H1 (cell line): ENCODE results near the gene NPAT. TPM values are rescaled to one million over a fixed set of nuclear protein-coding genes. Genes with fewer than 3 reads are reported as not detected.

ENCODE experiments used
- CHD2 ChIP-seq: IDR thresholded peaks from 2 replicates; pipeline ENCODE4 v1.6.1; 2012; ENCODE audit warnings: low read length, improper control_type of control experiment
- HDAC2 ChIP-seq, 2 experiments: fragments of 300-600 bp in 1 of 2; sonication (generic) in 1 of 2; IDR thresholded peaks; 2 replicates each; pipeline ENCODE4 v1.6.1; 2011 to 2012; ENCODE audit warnings: low read depth in 2 of 2, low read length in 2 of 2, mild to moderate bottlenecking in 2 of 2, moderate library complexity in 2 of 2, borderline replicate concordance in 1 of 2, inconsistent platforms in 1 of 2
- polyA plus RNA-seq, 7 experiments: library from polyadenylated mRNA; depleted of rRNA in 3 of 7; stranded (reverse) in 5 of 7; unstranded in 2 of 7; fragments of >200 nt in 5 of 7; fragments of 200-250 nt in 2 of 7; gene quantifications; 1 replicate in 5 of 7; 2 replicates in 1 of 7; 4 replicates in 1 of 7; pipeline versions ENCODE4 v1.2.1 to v1.2.3, GENCODE V29; 2011 to 2013; ENCODE audit warnings: missing spikeins in 2 of 7, mixed read lengths in 2 of 7
- total RNA-seq: library from RNA; stranded (reverse); fragmentation: NEBNext Ultra II Directional; extraction: Animal tissue kit (Norgen Biotek cat#: 25700); gene quantifications from 2 replicates; pipeline ENCODE4 v1.2.1, GENCODE V29; 2021

NPAT gene
- total and polyA plus RNA-seq, 2 of the 8 experiments (the other 6 are each of a cell fraction or from before 2014, with no cell fraction given): 4.6 to 23.4 TPM

DNA sequence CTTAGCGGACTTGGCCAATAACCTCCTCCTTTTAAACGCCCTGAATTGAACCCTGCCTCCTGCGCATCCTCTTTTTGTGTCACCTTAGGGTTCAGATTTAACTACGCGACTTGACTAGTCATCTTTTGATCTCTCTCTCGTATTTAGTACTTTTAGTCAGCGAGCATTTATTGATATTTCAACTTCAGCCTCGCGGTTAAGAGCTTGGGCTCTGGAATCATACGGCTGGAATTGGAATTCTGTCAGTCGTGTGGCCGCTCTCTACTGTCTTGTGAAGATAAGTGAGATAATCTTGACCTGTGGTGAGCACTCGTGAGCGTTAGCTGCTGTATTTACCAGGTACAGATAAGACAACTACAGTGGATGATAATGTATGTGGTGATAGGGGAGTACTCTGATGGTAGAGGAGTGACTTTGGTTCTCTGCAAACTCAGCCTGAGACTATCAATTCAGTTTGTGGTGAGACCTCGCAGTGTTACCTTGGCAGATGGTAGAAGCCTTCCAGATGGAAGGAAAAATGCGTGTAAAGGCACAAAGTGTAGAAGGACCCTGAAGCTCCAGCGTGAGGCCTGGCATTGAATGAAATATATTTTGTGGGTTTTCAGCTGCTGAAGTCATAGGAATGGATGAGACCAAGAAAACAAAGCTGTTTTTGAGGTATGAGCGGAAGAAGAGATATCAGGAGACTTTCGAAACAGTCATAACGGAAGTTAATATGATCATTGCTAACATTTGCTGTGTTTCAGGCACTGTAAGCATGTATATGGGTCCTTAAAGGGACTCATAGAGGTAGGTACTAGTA, 1.1 kb upstream of the NPAT start (continued):
- TF ChIP-seq HDAC2 (IDR thresholded peaks at IDR 0.05; ENCODE audit: borderline replicate concordance in 1 of 2, low read depth in 2 of 2, low read length in 2 of 2) (peak in 1 of 2 experiments; percentile 49; a peak in 1 of 4 replicates), CHD2 (no peak)
